HepG2 (cell line): ENCODE data around the gene BACH2. TPM values are rescaled to one million over a fixed set of nuclear protein-coding genes. Genes with fewer than 3 reads are reported as not detected.

Source experiments
- ATAC-seq: fragments of 200-7000 bp; cut with Tn5 transposase; 3 replicates; pipeline ENCODE4 v1.9.1; 2020; ENCODE audit warnings: mild to moderate bottlenecking, moderate library complexity
- BruUV-seq: library from RNA; stranded (reverse); fragments of 400-500 nt; replicated peaks from 2 replicates; lab custom pipeline; 2021; lab: Mats Ljungman, UMichigan
- CTCF ChIA-PET: fragments of 300-600 bp; formaldehyde crosslinking; extraction: SDS; loops from one replicate; lab custom pipeline; 2021; ENCODE audit warnings: low total read pairs, inconsistent platforms, low intra/inter-chr PET ratio; lab: Yijun Ruan, JAX
- POLR2A ChIA-PET: fragments of 350-600 bp; sonication (Branson Sonifier 250); formaldehyde crosslinking; loops from one replicate; lab custom pipeline; 2020; ENCODE audit warnings: antibody characterized with exemption, inconsistent platforms; lab: Yijun Ruan, JAX
- DNase-seq: peaks from one replicate; pipeline ENCODE4 v3.0.0-alpha.2; 2015; ENCODE audit warnings: low spot score
- FAIRE-seq: peaks from 3 replicates; lab custom pipeline; 2011; peaks lifted over from hg19 to GRCh38; lab: Jason Lieb, UNC
- H2AFZ ChIP-seq: one replicate; pipeline ENCODE4 v1.6.1; 2011; ENCODE audit warnings: low read length, inconsistent platforms
- H3K27ac ChIP-seq: fragments of 300-600 bp; 3 replicates; pipeline ENCODE4 v1.8.0; 2011; ENCODE audit warnings: mixed run types, mild to moderate bottlenecking, mixed read lengths, low read length, inconsistent platforms; ENCODE audit not compliant: insufficient read depth; ENCODE audit errors: extremely low read length
- H3K27me3 ChIP-seq, 2 experiments: fragments of 200-600 bp in 1 of 2; 2 replicates in 1 of 2; 3 replicates in 1 of 2; pipeline versions ENCODE4 v1.6.0 to v1.8.0; 2011; ENCODE audit warnings: low read length in 2 of 2, mild to moderate bottlenecking in 2 of 2, moderate library complexity in 2 of 2, inconsistent platforms in 1 of 2; ENCODE audit not compliant: insufficient read depth in 2 of 2, control insufficient read depth in 1 of 2
- H3K36me3 ChIP-seq, 2 experiments: fragments of 200-600 bp in 1 of 2; replicated peaks in 1 of 2; 2 replicates in 1 of 2; 3 replicates in 1 of 2; pipeline versions ENCODE4 v1.5.1 to v1.8.0; 2011; ENCODE audit warnings: low read length in 2 of 2, inconsistent platforms in 1 of 2; ENCODE audit not compliant: insufficient read depth in 2 of 2, control insufficient read depth in 1 of 2
- H3K4me1 ChIP-seq: 2 replicates; pipeline ENCODE4 v1.5.1; 2012; ENCODE audit warnings: low read length, inconsistent platforms; ENCODE audit not compliant: insufficient read depth
- H3K4me2 ChIP-seq: 2 replicates; pipeline ENCODE4 v1.6.0; 2011; ENCODE audit warnings: low read depth, low read length, inconsistent platforms
- H3K4me3 ChIP-seq, 3 experiments: fragments of 200-600 bp in 1 of 3; sonication (generic), shearing (Covaris generic) in 1 of 3; replicated peaks in 1 of 3; 2 replicates each; pipeline ENCODE4 v1.5.1; 2011 to 2016; ENCODE audit warnings: low read length in 3 of 3, inconsistent platforms in 2 of 3, low read depth in 2 of 3, mild to moderate bottlenecking in 2 of 3, control low read depth in 1 of 3, mixed read lengths in 1 of 3; ENCODE audit not compliant: insufficient read depth in 1 of 3
- H3K79me2 ChIP-seq: one replicate; pipeline ENCODE4 v1.6.1; 2011; ENCODE audit warnings: low read length, inconsistent platforms; ENCODE audit not compliant: insufficient read depth
- H3K9ac ChIP-seq: 2 replicates; pipeline ENCODE4 v1.6.0; 2011; ENCODE audit warnings: mild to moderate bottlenecking, low read depth, low read length, inconsistent platforms; ENCODE audit not compliant: insufficient read depth
- H3K9me3 ChIP-seq: 2 replicates; pipeline ENCODE4 v1.5.1; 2012; ENCODE audit warnings: mild to moderate bottlenecking, low read length
- H4K20me1 ChIP-seq: 2 replicates; pipeline ENCODE4 v1.6.0; 2011; ENCODE audit warnings: inconsistent platforms, mild to moderate bottlenecking, low read length, moderate library complexity; ENCODE audit not compliant: insufficient read depth
- ATF4 ChIP-seq, 2 experiments: fragments of 450-650 bp in 1 of 2; sonication (generic) in 1 of 2; formaldehyde crosslinking; IDR thresholded peaks; 2 replicates each; pipeline versions ENCODE4 v1.5.0 to v1.8.0; 2020 to 2022; ENCODE audit warnings: mild to moderate bottlenecking in 1 of 2, missing genetic modification reagents in 1 of 2
- HNRNPL ChIP-seq: fragments of 200-400 bp; formaldehyde crosslinking; IDR thresholded peaks from 2 replicates; pipeline ENCODE4 v1.6.1; 2017; ENCODE audit warnings: mild to moderate bottlenecking, low read depth, low read length
- MBNL3 ChIP-seq: fragments of 250-450 bp; sonication (Bioruptor Pico); conservative IDR thresholded peaks from 2 replicates; pipeline ENCODE4 v1.8.0; 2022; ENCODE audit warnings: mild to moderate bottlenecking, inconsistent platforms
- PREB ChIP-seq: sonication (generic); formaldehyde crosslinking; IDR thresholded peaks from 2 replicates; pipeline ENCODE4 v1.4.0; 2020; ENCODE audit warnings: missing genetic modification reagents
- PRPF4 ChIP-seq: fragments of 200-400 bp; formaldehyde crosslinking; IDR thresholded peaks from 2 replicates; pipeline ENCODE4 v1.6.1; 2016; ENCODE audit warnings: low read length, low read depth; ENCODE audit not compliant: poor library complexity, severe bottlenecking
- SNAI1 ChIP-seq: sonication (generic); formaldehyde crosslinking; IDR thresholded peaks from 2 replicates; pipeline ENCODE4 v1.5.0; 2020; ENCODE audit warnings: mild to moderate bottlenecking, missing genetic modification reagents, borderline replicate concordance
- ZBTB46 ChIP-seq: sonication (generic); formaldehyde crosslinking; IDR thresholded peaks from 2 replicates; pipeline ENCODE4 v1.4.0; 2020; ENCODE audit warnings: mild to moderate bottlenecking, missing genetic modification reagents, borderline replicate concordance
- ZFP90 ChIP-seq: sonication (generic); formaldehyde crosslinking; IDR thresholded peaks from 2 replicates; pipeline ENCODE4 v1.8.0; 2022; ENCODE audit warnings: missing genetic modification reagents, mild to moderate bottlenecking, inconsistent platforms, borderline replicate concordance
- ZNF607 ChIP-seq: sonication (generic); formaldehyde crosslinking; IDR thresholded peaks from 2 replicates; pipeline ENCODE4 v1.5.1; 2020; ENCODE audit warnings: missing genetic modification reagents, mild to moderate bottlenecking, borderline replicate concordance
- WGBS: methylation state at CpG from one replicate; pipeline ENCODE4 v1.1.6; 2017; ENCODE audit warnings: low lambda C conversion rate; 5-methylcytosine and 5-hydroxymethylcytosine counted together
- in situ Hi-C: cut with HindIII; loops from 2 replicates; pipeline ENCODE4 v1.10.0; 2017; ENCODE audit warnings: low pct_unique_long_range_greater_than_20kb; ENCODE audit not compliant: extremely low pct_ligation_motif_present
- intact Hi-C: fragments of 100-400 bp; cut with micrococcal nuclease; formaldehyde crosslinking; loops from one replicate; pipeline ENCODE4 v1.10.0; 2022; ENCODE audit not compliant: unreplicated experiment
- polyA plus RNA-seq, 8 experiments: library from polyadenylated mRNA; depleted of rRNA in 3 of 8; stranded (reverse) in 7 of 8; unstranded in 1 of 8; fragments of >200 nt; fragmentation: Illumina TruSeq in 4 of 8; extraction: Trizol in 4 of 8; gene quantifications; 2 replicates each; pipeline versions ENCODE4 v1.2.1 to v1.2.3, GENCODE V29; 2011 to 2016; ENCODE audit warnings: low read depth in 4 of 8, missing spikeins in 1 of 8, mixed read lengths in 1 of 8; ENCODE audit not compliant: insufficient read depth in 1 of 8
- total RNA-seq, 5 experiments: library from RNA; depleted of rRNA; stranded (reverse); fragments of >200 nt; fragmentation: Illumina TruSeq; extraction: Trizol; gene quantifications; 2 replicates each; pipeline ENCODE4 v1.2.3, GENCODE V29; 2016; ENCODE audit warnings: low read depth in 1 of 5
- TF ChIP-seq, protein P1 (sequence below): sonication (generic); formaldehyde crosslinking; IDR thresholded peaks from 2 replicates; pipeline ENCODE4 v1.4.0; 2020; ENCODE audit warnings: missing genetic modification reagents, borderline replicate concordance

The BACH2 gene
- total and polyA plus RNA-seq, 2 of the 13 experiments (the other 11 are each of a cell fraction or from before 2014, with no cell fraction given): 0.01 TPM; not detected in 1

DNA sequence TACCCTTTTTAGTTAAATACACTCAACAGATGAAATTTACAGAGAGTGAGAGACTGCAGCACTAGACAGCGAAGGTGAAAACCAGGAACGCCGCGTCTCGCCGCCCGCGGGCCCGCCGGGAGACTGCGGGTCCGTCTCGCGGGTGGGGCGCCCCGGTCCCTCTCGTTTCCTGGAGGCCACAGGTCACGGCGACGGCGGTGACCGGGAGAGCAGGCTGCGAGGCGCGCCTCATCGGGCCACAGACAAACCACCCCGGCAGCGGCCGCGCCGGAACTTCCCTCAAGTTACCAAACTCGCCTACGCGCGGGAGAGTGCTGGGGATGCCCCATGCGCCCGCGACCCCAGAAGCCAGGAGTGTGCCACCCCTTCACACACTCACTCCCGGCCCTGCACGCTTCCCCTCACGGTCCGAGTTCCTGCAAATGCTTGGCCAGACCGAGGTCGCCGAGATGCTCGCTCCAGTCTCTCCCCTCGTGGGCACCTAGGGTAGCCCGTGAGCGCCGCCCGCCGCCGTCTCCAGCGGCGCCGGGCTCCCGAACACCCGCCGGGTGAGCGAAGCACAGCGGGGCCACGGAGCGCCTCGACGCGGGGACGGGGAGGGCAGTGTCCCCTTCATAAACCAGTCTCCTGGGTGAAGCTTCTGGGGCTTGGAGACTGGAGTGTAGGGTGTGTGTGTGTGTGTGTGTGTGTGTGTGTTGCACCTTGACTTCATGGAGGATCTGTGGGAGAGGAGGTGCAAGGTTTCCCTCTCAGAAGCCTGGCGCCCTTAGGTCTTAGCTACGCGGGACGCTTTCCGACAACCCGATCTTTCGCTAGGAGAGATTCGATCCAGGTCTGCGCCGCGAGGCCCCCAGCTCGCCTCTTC, 1.4 kb downstream of the BACH2 start (continued):
- TF ChIP-seq ZNF607 (CRISPR knock-in tag): no peak
- TF ChIP-seq ZBTB46 (CRISPR knock-in tag): no peak
- no peak for TF ChIP-seq ZFP90 (CRISPR knock-in tag)
- TF ChIP-seq ATF4 (CRISPR knock-in tag; IDR thresholded peaks at IDR 0.05): no peak
- no peak for TF ChIP-seq SNAI1 (CRISPR knock-in tag)
- no peak for TF ChIP-seq HNRNPL

GRCh38 chr6:90294614-90294988, 2.0 kb downstream of the BACH2 start:
- Histone ChIP-seq H3K36me3 (no peaks in the 10 kb centered on the region), H3K9me3 (no peaks in the 10 kb centered on the region), H3K4me2 (no peak overlapping the region), H3K9ac (no peak overlapping the region), H3K27me3 (peaks cover 10 to 78% of the 10 kb centered on the region in 2 experiments), H3K4me3 (no peak overlapping the region), H2AFZ (no peak overlapping the region), H3K4me1 (peaks cover 16% of the 10 kb centered on the region), H3K79me2 (no peaks in the 10 kb centered on the region), H3K27ac (no peak overlapping the region), H4K20me1 (no peaks in the 10 kb centered on the region)
- BruUV-seq: no TSS peak
- DNase-seq (no peak), FAIRE-seq (no peak), ATAC-seq (no peak)
- POLR2A ChIA-PET: no interaction called here
- in situ Hi-C loops: loop anchor here (25.0 kb wide), 1 partner anchor 193 kb away; no protein-coding TSS in a partner anchor
- 13% methylated on average over 14 of the region's 15 CpGs for WGBS
- intact Hi-C loops: loop anchor here (5.0 kb wide), 1 partner anchor 352 kb away; no protein-coding TSS in a partner anchor
- CTCF ChIA-PET: no interaction called here
- TF ChIP-seq, protein P1, sequence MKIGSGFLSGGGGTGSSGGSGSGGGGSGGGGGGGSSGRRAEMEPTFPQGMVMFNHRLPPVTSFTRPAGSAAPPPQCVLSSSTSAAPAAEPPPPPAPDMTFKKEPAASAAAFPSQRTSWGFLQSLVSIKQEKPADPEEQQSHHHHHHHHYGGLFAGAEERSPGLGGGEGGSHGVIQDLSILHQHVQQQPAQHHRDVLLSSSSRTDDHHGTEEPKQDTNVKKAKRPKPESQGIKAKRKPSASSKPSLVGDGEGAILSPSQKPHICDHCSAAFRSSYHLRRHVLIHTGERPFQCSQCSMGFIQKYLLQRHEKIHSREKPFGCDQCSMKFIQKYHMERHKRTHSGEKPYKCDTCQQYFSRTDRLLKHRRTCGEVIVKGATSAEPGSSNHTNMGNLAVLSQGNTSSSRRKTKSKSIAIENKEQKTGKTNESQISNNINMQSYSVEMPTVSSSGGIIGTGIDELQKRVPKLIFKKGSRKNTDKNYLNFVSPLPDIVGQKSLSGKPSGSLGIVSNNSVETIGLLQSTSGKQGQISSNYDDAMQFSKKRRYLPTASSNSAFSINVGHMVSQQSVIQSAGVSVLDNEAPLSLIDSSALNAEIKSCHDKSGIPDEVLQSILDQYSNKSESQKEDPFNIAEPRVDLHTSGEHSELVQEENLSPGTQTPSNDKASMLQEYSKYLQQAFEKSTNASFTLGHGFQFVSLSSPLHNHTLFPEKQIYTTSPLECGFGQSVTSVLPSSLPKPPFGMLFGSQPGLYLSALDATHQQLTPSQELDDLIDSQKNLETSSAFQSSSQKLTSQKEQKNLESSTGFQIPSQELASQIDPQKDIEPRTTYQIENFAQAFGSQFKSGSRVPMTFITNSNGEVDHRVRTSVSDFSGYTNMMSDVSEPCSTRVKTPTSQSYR: no peak
- TF ChIP-seq PREB (CRISPR knock-in tag) (no peak), MBNL3 (no peak), PRPF4 (no peak), ZBTB46 (CRISPR knock-in tag) (no peak)
